NCI-H82 treated with DMSO at 0.1 percent for 48 hours (cell line): ENCODE data around the gene LIMS2.

ENCODE experiments used
- DNase-seq: peaks from one replicate; lab custom pipeline; 2025; ENCODE audit not compliant: unreplicated experiment; lab: John Stamatoyannopoulos, UW

LIMS2 gene

GRCh38 chr2:127647242-127648190, 27.8 kb downstream of the LIMS2 start:
- DNase-seq, result no peak

GRCh38 chr2:127646487-127647241, 28.7 kb downstream of the LIMS2 start:
- no peak for DNase-seq

GRCh38 chr2:127645395-127646291, 29.7 kb downstream of the LIMS2 start, which contains the start of gene GPR17:
TSS of gene GPR17 (plus strand) at chr2:127646153. CDS start at chr2:127650736, 4,583 bp downstream.
- no peak for DNase-seq

GRCh38 chr2:127645026-127645394, 30.3 kb downstream of the LIMS2 start:
- no peak for DNase-seq

GRCh38 chr2:127644066-127645025, 31.0 kb downstream of the LIMS2 start:
- DNase-seq, result no peak

GRCh38 chr2:127643439-127644065, 31.8 kb downstream of the LIMS2 start:
- DNase-seq, result no peak

- DNase-seq, result no peak
These were observed 32.5 kb downstream of the LIMS2 start for GRCh38 chr2:127642706-127643438.

- no peak for DNase-seq
These were observed 33.4 kb downstream of the LIMS2 start for GRCh38 chr2:127641846-127642507.

- DNase-seq, result no peak
These were observed 34.2 kb downstream of the LIMS2 start for GRCh38 chr2:127641133-127641532.

GRCh38 chr2:127640082-127641072, 35.0 kb downstream of the LIMS2 start:
- DNase-seq, result peak; percentile 28

GRCh38 chr2:127639111-127639474, 36.2 kb downstream of the LIMS2 start:
- DNase-seq, result no peak

- DNase-seq, result no peak
These were observed 36.8 kb downstream of the LIMS2 start for GRCh38 chr2:127638361-127639110.

- DNase-seq, result no peak
These were observed 37.5 kb downstream of the LIMS2 start for GRCh38 chr2:127637725-127638252.

- DNase-seq, result no peak
These were observed 38.1 kb downstream of the LIMS2 start for GRCh38 chr2:127637236-127637630.

GRCh38 chr2:127636248-127637235, 38.8 kb downstream of the LIMS2 start:
- DNase-seq, result no peak
